Head of caudate nucleus (tissue), 42 donors: ENCODE results near the gene UGT1A8.

Experiments
- DNase-seq, 42 donors: peaks; one replicate each; pipeline versions ENCODE4 v3.0.0 to v3.0.0-alpha.2; 2020 to 2021; ENCODE audit warnings: mixed read lengths in 7 of 42
- intact Hi-C: fragments of 100-400 bp; cut with DNase I; formaldehyde crosslinking; loops from one replicate; pipeline ENCODE4 v1.15.0; 2022

UGT1A8 gene

GRCh38 chr2:233821196-233821595 lies 203.8 kb downstream of the UGT1A8 start:
- intact Hi-C loops = no loop called here
- DNase-seq = peak in 3 of 42 donors; percentile 4 to 15 (median 5)

GRCh38 chr2:233821709-233822100 lies 204.3 kb downstream of the UGT1A8 start:
- DNase-seq = peak in 5 of 42 donors; percentile 2 to 21 (median 5)
- intact Hi-C loops = no loop called here

- intact Hi-C loops = no loop called here
- DNase-seq = peak in 8 of 42 donors; percentile 1 to 26 (median 10)
Observed at GRCh38 chr2:233822101-233822771, 204.8 kb downstream of the UGT1A8 start.
